ENCODE results near the gene CHST2.
A peak's percentile ranks its signal among the peaks of the same experiment; 100 is the strongest.

The CHST2 gene

DNA sequence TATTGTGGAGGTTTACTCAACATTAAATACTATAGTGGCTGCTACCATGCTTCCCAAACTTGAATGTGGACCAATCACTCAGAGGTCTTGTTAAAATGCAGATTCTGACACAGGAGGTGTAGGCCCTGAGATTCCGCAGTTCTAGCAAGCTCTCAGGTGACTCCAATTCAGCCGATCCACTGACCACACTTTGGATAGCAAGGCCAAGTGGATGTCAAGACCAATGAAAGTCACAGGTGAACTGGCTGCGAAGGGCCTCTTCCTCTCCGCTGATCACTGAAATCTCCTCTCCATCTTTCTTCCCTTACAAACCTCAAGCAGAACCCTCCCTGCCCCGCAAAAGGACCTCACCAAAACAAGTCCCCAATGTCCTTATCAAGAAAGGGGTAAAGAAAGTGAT, 9.2 kb upstream of the CHST2 start:
- in situ Hi-C loops (cut with MboI; ENCODE audit: low sequenced_read_pairs, unreplicated experiment): no loop called here
- DNase-seq (ENCODE audit: low spot score): no peak

DNA sequence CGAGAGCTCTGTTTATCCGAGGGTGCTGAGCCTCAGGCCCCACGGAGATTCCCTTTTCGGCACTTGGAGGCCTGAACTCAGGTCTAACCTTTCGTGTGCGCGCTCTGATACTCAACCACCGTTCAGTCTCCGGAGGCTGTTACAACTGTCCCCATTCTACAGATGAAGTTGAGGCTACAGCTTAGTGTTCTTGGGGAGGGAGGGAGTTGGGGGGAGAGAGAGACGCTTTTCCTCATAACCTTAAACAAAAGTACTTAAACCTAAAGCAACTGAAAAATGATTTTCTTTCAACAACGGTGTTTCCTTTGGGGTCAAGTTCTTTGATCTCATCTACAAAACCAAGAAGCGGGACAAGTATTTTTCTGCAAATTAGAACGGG, 952 bp upstream of the CHST2 start:
- no peak for DNase-seq (ENCODE audit: low spot score)
- TF ChIP-seq, protein P1, sequence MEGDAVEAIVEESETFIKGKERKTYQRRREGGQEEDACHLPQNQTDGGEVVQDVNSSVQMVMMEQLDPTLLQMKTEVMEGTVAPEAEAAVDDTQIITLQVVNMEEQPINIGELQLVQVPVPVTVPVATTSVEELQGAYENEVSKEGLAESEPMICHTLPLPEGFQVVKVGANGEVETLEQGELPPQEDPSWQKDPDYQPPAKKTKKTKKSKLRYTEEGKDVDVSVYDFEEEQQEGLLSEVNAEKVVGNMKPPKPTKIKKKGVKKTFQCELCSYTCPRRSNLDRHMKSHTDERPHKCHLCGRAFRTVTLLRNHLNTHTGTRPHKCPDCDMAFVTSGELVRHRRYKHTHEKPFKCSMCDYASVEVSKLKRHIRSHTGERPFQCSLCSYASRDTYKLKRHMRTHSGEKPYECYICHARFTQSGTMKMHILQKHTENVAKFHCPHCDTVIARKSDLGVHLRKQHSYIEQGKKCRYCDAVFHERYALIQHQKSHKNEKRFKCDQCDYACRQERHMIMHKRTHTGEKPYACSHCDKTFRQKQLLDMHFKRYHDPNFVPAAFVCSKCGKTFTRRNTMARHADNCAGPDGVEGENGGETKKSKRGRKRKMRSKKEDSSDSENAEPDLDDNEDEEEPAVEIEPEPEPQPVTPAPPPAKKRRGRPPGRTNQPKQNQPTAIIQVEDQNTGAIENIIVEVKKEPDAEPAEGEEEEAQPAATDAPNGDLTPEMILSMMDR (IDR thresholded peaks at IDR 0.05; ENCODE audit: borderline replicate concordance, control extremely low read depth, extremely low read depth, insufficient read depth, missing control alignments): no peak
- in situ Hi-C loops (cut with MboI; ENCODE audit: low sequenced_read_pairs, unreplicated experiment): no loop called here

More for the DNA sequence above, 9.2 kb upstream of the CHST2 start:
- TF ChIP-seq, protein P1 (IDR thresholded peaks at IDR 0.05; ENCODE audit: borderline replicate concordance, control extremely low read depth, extremely low read depth, insufficient read depth, missing control alignments): no peak

DNA sequence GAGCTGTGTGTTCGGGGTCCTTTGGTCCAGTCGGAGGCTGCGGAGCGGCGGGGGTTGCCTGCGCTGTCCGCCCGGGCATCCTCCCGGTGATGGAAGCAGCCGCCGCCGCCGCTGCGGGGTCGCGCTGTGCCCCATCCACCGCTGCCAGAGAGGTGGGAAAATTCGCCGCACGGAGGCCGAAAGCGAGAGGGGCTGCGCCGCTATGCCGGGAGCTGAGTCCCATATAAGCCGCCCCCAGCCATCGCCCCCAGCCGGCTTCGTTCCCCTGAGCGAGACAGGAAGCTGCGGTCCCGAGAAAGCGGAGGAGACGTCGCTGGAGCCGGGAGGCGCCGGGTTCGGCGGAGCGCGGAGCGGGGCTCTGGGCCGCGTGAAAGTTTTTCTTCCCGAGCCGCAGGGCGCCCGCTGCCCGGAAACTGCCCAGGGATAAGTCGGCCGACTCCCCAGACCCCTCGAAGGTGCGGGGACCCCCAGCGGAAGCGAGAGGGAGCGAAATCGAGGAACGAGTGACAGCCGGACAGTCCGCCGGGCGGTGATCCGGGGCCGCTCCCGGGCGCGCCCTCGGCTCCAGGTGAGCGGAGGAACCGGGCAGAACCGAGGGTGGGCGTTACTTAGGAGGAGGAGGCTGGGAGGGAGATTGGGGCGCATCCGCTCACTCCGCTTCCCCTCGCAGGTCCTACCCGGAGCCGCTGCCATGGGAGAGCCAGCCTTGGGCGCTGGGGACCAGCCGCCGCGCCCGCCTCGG, 574 bp downstream of the CHST2 start:
- TF ChIP-seq, protein P1 (IDR thresholded peaks at IDR 0.05; ENCODE audit: borderline replicate concordance, control extremely low read depth, extremely low read depth, insufficient read depth, missing control alignments): no peak
- in situ Hi-C loops (cut with MboI; ENCODE audit: low sequenced_read_pairs, unreplicated experiment): loop anchor here (10.0 kb wide), 1 partner anchor 545 kb away; no protein-coding TSS in a partner anchor
- peak; percentile 49 for DNase-seq (ENCODE audit: low spot score)

DNA sequence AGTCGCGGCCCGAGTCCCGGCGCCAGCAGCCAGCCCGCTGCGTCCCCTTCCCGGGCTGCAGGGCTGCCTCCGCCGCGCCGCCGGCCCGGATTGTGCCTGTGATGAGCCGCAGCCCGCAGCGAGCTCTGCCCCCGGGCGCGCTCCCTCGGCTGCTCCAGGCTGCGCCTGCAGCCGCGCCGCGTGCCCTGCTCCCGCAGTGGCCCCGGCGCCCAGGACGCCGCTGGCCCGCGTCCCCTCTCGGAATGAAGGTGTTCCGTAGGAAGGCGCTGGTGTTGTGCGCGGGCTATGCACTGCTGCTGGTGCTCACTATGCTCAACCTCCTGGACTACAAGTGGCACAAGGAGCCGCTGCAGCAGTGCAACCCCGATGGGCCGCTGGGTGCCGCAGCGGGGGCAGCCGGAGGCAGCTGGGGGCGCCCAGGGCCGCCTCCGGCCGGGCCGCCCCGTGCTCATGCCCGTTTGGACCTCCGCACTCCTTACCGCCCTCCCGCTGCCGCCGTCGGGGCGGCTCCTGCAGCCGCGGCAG, 1.2 kb downstream of the CHST2 start:
- TF ChIP-seq, protein P1 (IDR thresholded peaks at IDR 0.05; ENCODE audit: borderline replicate concordance, control extremely low read depth, extremely low read depth, insufficient read depth, missing control alignments): peak; percentile 39
- in situ Hi-C loops (cut with MboI; ENCODE audit: low sequenced_read_pairs, unreplicated experiment): loop anchor here (10.0 kb wide), 1 partner anchor 544 kb away; no protein-coding TSS in a partner anchor
- peak; percentile 65 for DNase-seq (ENCODE audit: low spot score)

DNA sequence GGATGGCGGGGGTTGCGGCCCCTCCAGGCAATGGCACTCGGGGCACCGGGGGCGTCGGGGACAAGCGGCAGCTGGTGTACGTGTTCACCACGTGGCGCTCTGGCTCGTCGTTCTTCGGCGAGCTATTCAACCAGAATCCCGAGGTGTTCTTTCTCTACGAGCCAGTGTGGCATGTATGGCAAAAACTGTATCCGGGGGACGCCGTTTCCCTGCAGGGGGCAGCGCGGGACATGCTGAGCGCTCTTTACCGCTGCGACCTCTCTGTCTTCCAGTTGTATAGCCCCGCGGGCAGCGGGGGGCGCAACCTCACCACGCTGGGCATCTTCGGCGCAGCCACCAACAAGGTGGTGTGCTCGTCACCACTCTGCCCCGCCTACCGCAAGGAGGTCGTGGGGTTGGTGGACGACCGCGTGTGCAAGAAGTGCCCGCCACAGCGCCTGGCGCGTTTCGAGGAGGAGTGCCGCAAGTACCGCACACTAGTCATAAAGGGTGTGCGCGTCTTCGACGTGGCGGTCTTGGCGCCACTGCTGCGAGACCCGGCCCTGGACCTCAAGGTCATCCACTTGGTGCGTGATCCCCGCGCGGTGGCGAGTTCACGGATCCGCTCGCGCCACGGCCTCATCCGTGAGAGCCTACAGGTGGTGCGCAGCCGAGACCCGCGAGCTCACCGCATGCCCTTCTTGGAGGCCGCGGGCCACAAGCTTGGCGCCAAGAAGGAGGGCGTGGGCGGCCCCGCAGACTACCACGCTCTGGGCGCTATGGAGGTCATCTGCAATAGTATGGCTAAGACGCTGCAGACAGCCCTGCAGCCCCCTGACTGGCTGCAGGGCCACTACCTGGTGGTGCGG, 1.9 kb downstream of the CHST2 start:
- TF ChIP-seq, protein P1 (IDR thresholded peaks at IDR 0.05; ENCODE audit: borderline replicate concordance, control extremely low read depth, extremely low read depth, insufficient read depth, missing control alignments): peak; percentile 60
- in situ Hi-C loops (cut with MboI; ENCODE audit: low sequenced_read_pairs, unreplicated experiment): loop anchor here (10.0 kb wide), 1 partner anchor 543 kb away; no protein-coding TSS in a partner anchor
- peak; percentile 72 for DNase-seq (ENCODE audit: low spot score)

DNA sequence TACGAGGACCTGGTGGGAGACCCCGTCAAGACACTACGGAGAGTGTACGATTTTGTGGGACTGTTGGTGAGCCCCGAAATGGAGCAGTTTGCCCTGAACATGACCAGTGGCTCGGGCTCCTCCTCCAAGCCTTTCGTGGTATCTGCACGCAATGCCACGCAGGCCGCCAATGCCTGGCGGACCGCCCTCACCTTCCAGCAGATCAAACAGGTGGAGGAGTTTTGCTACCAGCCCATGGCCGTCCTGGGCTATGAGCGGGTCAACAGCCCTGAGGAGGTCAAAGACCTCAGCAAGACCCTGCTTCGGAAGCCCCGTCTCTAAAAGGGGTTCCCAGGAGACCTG, 2.5 kb downstream of the CHST2 start:
- no peak for DNase-seq (ENCODE audit: low spot score)
- TF ChIP-seq, protein P1 (IDR thresholded peaks at IDR 0.05; ENCODE audit: borderline replicate concordance, control extremely low read depth, extremely low read depth, insufficient read depth, missing control alignments): no peak
- in situ Hi-C loops (cut with MboI; ENCODE audit: low sequenced_read_pairs, unreplicated experiment): loop anchor here (10.0 kb wide), 1 partner anchor 543 kb away; no protein-coding TSS in a partner anchor
